ENCODE results near the gene INPP5F. TPM values are rescaled to one million over a fixed set of nuclear protein-coding genes. Genes with fewer than 3 reads are reported as not detected.

The INPP5F gene
- total and polyA plus RNA-seq, 10 donors: 6.0 to 16.2 (median 10.9) TPM

DNA sequence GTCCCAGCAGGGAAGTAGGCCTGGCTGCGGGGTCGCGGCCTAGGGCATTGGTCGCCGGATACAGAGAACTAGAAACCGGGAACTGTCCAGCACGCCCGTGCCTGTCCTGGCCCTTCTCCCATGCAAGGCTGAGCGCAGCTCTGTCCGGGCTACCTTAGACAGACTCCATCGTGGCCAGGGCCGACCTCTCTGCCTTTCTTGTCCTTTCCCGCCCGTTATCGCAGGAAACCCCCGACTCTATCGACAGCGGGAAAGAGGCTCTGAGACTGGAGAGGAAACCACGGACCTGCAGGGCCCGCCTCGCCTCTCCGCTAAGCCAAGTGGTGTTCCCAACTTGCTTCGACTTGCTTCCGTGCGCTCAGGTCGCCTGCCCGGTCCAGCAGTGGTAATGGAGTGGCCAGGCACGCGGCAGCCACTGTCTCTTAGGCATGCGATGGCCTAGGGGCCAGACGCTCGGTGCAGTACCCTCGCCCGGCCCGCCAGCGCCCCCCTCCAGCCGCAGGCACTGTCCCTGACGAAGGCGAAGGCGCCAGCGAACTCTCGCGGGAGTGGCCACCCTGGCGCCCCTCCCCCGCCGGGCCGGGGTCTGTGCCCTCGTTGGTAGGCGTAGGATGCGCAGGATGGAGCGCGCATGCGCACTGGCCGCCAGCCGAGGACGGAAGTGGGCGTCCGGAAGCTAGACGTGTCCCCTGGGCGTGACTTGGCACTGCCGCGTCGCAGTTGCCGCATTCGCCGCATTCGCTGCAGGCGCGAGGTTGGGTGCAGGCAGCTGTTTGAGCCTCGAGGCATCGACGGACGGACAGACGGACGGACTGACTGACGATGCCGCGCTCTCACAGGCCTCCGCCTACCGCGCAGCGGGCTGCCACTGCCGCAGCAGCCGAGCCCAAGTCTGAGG, 92.4 kb downstream of the INPP5F start:
- Histone ChIP-seq H3K27me3 (replicated peaks in 1 of 7) (no peaks in the 10 kb centered on the region), H3K4me3 (peak overlapping the region in 3 of 8 donors; percentile 12 to 37 (median 19)), H3K9me3 (peaks cover 0 to 5% (median 0%) of the 10 kb centered on the region in 8 donors), H3K27ac (no peak overlapping the region), H3K36me3 (peaks cover 0 to 55% (median 7%) of the 10 kb centered on the region in 6 donors), H3K4me1 (peaks cover 0 to 3% (median 0%) of the 10 kb centered on the region in 6 donors)
- peak in 2 of 3 donors; percentile 45 to 72 for TF ChIP-seq POLR2AphosphoS5 (IDR thresholded peaks at IDR 0.05)
- TF ChIP-seq, protein P1, sequence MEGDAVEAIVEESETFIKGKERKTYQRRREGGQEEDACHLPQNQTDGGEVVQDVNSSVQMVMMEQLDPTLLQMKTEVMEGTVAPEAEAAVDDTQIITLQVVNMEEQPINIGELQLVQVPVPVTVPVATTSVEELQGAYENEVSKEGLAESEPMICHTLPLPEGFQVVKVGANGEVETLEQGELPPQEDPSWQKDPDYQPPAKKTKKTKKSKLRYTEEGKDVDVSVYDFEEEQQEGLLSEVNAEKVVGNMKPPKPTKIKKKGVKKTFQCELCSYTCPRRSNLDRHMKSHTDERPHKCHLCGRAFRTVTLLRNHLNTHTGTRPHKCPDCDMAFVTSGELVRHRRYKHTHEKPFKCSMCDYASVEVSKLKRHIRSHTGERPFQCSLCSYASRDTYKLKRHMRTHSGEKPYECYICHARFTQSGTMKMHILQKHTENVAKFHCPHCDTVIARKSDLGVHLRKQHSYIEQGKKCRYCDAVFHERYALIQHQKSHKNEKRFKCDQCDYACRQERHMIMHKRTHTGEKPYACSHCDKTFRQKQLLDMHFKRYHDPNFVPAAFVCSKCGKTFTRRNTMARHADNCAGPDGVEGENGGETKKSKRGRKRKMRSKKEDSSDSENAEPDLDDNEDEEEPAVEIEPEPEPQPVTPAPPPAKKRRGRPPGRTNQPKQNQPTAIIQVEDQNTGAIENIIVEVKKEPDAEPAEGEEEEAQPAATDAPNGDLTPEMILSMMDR (IDR thresholded peaks at IDR 0.05 in 8 of 11, conservative IDR thresholded peaks at IDR 0.05 in 3 of 11): no peak
- DNase-seq: peak; percentile 75
- WGBS, 5 donors: 62 to 86% (median 72%) methylated on average over 68 to 84 of the region's 84 CpGs
- intact Hi-C loops (cut with DNase I; ENCODE audit: low total_unique reads): no loop called here

DNA sequence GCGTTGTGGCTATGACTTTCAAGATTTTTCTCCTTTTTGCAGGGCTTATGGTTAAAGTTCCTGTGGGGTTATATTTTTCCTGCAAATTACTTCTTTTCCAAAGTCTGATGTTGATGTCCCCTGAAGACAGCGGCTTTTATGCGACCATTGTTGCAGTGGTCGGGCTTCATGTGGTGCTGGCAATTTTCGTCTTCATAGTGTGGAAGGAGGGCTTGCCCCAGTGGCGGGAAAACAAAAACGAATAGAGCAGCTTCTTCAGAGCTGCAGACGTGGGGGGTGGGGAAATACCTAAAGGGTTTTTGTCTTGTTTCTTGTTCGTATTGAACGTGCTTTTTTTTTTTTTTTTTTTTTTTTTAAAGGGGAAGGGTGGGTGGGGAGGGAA, 93.0 kb downstream of the INPP5F start:
- no peak overlapping the region for H3K27ac ChIP-seq
- 62 to 74% (median 64%) methylated on average over 10 of the region's 10 CpGs for WGBS, 5 donors
- peaks cover 0 to 5% (median 0%) of the 10 kb centered on the region in 8 donors for H3K9me3 ChIP-seq
- H3K4me1 ChIP-seq: peaks cover 0 to 3% (median 0%) of the 10 kb centered on the region in 6 donors
- H3K27me3 ChIP-seq (replicated peaks in 1 of 7): no peaks in the 10 kb centered on the region
- no peak for TF ChIP-seq POLR2A (IDR thresholded peaks at IDR 0.05)
- TF ChIP-seq POLR2AphosphoS5 (IDR thresholded peaks at IDR 0.05): no peak
- TF ChIP-seq, protein P1 (IDR thresholded peaks at IDR 0.05 in 8 of 11, conservative IDR thresholded peaks at IDR 0.05 in 3 of 11): no peak
- DNase-seq: no peak
- H3K36me3 ChIP-seq: peaks cover 0 to 57% (median 9%) of the 10 kb centered on the region in 6 donors
- peak overlapping the region in 3 of 8 donors; percentile 12 to 37 (median 19) for H3K4me3 ChIP-seq
- intact Hi-C loops (cut with DNase I; ENCODE audit: low total_unique reads): no loop called here

DNA sequence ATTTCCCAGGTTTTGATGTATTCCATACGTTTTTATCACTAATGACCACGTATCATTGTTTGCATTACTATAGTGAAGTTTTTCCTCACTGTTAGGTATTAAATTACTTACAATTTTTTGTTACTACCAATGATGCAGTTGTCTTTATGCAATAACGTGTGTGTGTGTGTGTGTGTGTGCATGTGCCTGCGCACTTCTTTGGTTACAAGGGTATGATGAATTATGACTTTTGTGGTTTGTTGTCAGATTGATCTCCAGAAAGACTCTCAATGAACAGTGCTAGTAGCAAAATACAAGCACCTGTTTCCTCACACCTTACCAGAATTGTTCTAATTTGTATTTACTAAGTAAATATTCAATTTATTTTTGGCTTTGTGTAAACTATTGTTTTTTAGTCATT, 95.3 kb downstream of the INPP5F start:
- no peak overlapping the region for H3K4me3 ChIP-seq
- peaks cover 0 to 58% (median 9%) of the 10 kb centered on the region in 6 donors for H3K36me3 ChIP-seq
- 52 to 60% (median 54%) methylated on average over 4 of the region's 4 CpGs for WGBS, 5 donors
- no peak for DNase-seq
- no peaks in the 10 kb centered on the region for H3K4me1 ChIP-seq
- H3K9me3 ChIP-seq: peaks cover 0 to 5% (median 0%) of the 10 kb centered on the region in 8 donors
- H3K27me3 ChIP-seq (replicated peaks in 1 of 7): no peaks in the 10 kb centered on the region
- TF ChIP-seq, protein P1 (IDR thresholded peaks at IDR 0.05 in 8 of 11, conservative IDR thresholded peaks at IDR 0.05 in 3 of 11): no peak
- no peak for TF ChIP-seq POLR2A (IDR thresholded peaks at IDR 0.05)
- intact Hi-C loops (cut with DNase I; ENCODE audit: low total_unique reads): no loop called here
- no peak overlapping the region for H3K27ac ChIP-seq

DNA sequence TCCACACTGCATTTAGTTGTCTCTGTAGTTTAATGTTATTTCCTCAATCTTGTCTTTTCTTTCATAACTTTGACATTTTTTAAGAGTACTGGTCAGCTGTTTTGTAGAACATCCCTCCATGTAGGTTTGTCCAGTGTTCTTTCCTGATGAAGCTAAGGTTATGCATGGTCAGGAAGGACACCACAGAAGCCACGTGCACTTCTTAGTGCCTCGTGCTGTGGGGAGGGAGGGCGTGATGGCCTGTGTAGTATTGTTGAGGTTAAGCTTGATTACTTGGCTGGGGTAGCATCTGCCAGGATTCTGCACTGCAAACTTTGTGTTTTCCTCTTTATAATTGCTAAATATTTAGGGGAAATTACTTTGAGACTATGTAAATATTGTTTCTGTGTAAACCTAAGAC, 98.4 kb downstream of the INPP5F start:
- 77 to 94% (median 80%) methylated on average over 3 of the region's 3 CpGs for WGBS, 5 donors
- H3K36me3 ChIP-seq: peaks cover 0 to 66% (median 26%) of the 10 kb centered on the region in 6 donors

More for the DNA sequence above, 98.4 kb downstream of the INPP5F start:
- intact Hi-C loops (cut with DNase I; ENCODE audit: low total_unique reads): no loop called here
- TF ChIP-seq, protein P1 (IDR thresholded peaks at IDR 0.05 in 8 of 11, conservative IDR thresholded peaks at IDR 0.05 in 3 of 11): no peak
- TF ChIP-seq POLR2AphosphoS5 (IDR thresholded peaks at IDR 0.05): peak in 1 of 3 donors; percentile 7
- Histone ChIP-seq H3K4me1 (no peaks in the 10 kb centered on the region), H3K9me3 (no peaks in the 10 kb centered on the region), H3K27me3 (replicated peaks in 1 of 7) (no peaks in the 10 kb centered on the region), H3K4me3 (no peak overlapping the region), H3K27ac (no peak overlapping the region)
- no peak for DNase-seq

Data from spleen (tissue), 11 donors.